HG02759 (cell line): Measurements from ENCODE around the gene ZAP70.
A peak's percentile ranks its signal among the peaks of the same experiment; 100 is the strongest.
"Not testable (repeated sequence)": the region's sequence is repeated elsewhere in the genome, so short reads cannot be mapped to it uniquely, and the experiment has no call there.

ENCODE experiments used
- ATAC-seq: cut with Tn5 transposase; IDR thresholded peaks from one replicate; pipeline ENCODE4 v1.9.1; 2021; ENCODE audit warnings: mild to moderate bottlenecking, moderate library complexity; ENCODE audit not compliant: unreplicated experiment

ZAP70 gene

DNA sequence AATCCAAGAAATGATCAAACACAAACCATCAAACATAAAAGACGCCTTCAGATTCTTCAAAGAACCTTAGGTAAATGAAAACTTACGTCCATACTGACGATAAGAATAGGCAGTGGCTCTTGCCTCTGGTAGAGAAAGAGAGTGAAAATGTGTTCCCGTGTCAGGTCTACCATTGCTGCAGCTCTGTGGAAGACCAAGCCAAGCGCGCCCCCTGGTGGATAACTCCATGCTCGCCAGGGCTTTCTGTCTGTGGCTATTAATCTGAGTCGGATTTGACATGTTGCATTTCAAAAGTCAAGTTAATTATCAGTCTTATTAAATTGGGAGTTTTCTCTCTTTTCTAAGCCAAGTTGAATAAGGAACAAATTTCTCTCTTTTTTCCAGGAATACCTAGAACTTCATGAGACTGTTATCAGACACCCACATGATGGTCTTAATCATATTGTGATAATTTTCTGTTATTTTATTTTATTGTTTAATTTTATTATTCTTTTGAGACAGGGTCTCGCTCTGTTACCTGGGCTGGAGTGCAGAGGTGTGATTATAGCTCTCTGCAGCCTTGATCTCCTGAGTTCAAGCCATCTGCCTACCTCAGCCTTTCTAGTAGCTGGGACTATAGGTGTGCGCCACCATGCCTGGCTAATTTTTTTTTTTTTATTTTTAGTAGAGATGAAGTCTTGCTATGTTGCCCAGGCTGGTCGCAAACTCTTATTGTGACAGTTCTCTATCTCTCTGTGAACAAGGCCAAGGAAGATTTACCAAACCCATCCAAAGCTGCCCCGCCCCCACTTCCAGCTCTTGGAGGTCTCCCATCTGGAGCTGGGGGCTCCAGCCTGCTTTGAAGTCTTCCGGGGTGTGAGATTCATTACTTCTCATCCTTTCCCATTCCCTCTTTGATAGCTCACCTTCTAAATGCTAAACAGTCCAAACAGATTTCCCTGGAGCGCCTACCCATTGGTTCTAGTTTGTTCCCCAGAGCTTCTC, 15.8 kb upstream of the ZAP70 start:
- peak; percentile 76 for ATAC-seq

DNA sequence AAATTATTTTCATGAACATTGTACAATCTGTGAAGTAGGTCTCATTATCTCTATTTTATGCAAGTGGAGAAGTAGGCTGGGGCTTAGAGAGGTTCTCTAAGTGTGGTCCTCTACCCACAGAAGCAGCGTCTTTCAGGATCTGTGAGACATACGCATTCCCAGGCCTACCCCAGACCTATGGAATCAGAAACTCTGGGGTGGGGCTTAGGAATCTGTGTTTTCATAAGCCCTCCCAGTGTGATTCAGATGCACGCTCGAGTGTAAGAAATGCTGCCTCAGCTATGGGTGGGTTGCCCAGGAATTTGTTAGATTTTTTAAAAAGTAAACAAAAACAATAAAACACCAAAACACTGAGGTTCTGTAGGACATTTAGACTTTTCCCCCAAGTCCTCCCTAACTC, 14.8 kb upstream of the ZAP70 start:
- no peak for ATAC-seq

DNA sequence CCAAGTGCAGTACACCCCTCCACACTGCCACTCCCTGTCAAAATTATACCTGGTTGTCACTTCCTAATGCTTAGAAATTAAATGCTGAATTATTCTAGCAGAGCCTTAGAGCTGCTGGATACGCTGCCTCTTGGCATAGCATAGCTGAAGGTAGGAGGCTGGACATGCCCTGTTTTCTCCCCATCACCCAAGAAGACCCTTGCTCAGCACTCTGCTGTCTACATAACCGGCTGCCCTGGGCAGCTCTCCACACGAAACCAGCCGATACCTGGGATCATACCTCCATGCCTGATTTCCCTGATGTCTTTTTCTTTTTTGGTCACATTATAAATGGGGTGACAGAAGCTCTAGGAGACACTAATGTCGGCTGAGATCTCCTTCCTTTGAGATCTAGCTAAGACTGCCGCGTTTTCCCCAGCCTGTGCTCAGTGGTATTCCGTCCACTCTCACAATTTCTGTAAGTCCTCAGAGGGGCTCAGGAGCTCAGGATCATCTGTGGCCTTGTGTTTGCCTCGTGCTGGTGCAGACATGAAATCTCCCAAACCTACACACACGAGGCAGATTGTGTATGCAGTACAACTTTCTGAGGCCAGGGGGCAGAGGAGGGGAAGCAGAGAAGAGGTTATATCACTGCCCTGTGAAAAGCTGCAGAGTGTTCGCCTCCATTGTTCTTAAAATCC, 13.5 kb upstream of the ZAP70 start:
- no peak for ATAC-seq

DNA sequence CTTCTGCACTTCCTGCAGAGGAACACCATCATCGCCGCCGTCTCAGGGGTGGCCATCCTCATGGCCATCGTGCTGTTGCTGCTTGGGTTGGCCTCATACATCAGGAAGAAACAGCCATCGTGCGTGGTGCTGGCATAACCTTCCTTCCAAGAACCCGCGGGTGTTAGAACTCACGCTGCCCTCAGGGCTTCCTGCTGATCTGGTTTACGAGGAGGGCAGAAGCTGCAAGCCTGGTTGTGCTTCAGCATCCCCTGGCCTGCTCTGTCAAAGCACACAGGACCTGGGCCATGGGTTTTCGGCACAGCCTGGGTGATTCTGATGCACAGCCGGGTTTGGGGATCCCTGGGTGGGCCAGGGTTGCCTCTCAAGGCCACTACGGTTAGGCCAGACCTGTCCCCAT, 12.2 kb upstream of the ZAP70 start:
- no peak for ATAC-seq

DNA sequence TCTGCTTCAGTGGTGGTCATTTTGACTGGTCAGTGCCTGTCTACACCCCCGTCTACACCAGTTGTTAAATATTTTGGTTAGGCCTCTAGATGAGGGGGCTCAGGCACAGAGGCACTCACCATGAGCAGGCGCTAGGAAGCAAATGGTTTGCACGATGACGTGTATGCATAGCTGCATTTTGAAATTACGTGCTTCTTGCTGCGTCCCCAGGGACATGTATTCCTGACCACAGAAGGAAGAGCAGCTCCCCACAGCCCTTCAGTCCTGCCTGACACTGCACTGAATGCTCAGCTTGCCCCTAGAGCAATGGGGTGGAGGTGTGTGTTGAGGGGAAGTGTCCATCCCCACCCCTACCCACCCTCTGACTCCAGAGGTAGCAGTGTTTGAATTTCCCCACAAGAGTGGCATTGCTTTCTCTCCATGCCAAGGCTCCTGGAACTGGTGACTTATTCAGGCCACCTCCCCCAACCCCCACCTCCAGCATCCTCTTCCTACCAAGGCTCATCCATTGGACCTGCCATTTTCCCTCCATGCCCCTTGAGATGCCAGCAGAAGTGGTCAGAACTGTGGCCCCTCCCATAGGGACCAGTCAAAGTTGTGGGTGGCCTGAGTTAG, 11.4 kb upstream of the ZAP70 start:
- ATAC-seq, result no peak

DNA sequence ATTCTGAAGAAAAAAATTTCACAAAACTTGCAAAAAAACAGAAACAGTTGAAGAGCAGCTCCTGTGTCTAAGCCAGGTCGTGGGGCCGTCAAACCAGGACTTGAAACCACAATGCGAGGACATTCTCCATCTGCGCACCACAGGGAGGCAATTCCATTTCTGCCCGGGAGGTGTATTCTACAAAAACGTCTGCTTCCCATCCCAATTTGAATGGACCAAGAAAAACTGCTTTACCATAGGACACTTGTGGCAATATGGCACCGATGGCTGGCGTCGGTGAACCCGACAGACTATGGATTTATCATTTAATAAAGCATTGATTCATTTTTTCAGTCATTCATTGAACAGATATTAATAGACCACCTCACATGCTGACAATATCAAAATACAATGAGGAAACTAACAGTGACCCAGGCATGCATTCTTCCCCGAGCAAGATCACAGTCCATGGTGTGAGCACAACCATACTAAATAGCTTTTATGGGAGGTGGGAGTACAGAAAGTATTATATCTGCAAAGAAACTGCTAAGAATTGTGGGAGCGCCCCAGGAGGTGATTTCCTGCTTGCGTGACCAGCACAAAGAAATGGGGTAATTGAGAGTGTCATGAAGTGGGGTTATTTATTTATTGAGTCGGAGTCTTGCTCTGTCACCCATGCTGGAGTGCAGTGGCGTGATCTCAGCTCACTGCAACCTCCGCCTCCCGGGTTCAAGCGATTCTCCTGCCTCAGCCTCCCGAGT, 10.5 kb upstream of the ZAP70 start:
- no peak for ATAC-seq

DNA sequence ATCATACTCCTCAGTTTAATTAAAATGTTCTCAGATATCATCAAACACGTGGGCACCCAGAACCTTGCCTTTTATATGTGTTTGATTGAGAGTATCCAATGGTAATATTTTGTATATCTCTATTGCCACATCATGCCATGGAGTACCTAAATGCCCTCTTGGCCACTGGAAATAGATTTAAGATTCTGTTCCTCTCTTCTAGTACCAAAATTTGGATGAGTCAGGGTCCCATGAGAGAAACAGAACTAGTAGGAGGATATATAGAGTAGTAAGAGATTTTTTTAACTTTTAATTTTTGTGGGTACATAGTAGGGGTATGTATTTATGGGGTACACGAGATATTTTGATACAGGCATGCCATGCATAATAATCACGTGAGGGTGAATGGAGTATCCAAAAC, 9.6 kb upstream of the ZAP70 start:
- ATAC-seq, result no peak

DNA sequence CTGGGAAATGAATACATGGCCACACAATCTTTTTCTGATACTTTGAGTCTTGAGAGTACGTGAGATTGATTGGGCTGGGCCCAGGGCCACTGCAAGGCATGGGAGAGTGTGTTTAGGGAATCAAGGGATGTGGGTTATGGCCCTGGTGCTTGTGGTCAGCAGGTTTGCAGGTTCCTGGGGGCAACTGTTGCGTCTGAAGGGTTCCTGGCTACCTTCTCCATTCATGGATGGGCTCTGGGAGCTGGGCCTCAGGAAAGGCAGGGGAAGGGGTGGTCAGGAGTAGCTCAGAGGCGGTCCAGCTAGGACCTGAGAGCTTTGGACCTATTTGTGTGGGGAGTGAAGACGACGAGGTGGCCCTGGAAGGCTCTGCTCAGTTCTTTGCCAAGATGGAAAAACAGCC, 8.4 kb upstream of the ZAP70 start:
- ATAC-seq, result no peak

DNA sequence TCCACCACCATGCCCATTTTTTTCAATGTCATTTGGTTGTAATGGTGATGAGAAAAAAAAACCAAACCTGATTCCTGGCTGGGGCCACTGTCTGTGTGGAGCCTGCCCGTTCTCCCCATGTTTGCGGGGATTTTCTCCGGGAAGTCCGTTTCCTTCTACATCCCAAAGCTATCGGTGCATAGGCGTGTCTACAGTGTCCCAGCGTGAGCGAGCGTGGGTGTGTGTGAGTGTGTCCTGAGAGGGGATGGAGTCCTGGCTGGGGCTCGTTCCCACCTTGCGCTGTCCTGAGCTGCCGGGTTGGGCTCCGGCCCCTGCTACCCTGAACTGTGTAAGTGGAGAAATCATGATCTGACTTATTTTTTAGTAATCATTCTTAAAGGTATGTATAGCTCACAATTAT, 7.3 kb upstream of the ZAP70 start:
- no peak for ATAC-seq

DNA sequence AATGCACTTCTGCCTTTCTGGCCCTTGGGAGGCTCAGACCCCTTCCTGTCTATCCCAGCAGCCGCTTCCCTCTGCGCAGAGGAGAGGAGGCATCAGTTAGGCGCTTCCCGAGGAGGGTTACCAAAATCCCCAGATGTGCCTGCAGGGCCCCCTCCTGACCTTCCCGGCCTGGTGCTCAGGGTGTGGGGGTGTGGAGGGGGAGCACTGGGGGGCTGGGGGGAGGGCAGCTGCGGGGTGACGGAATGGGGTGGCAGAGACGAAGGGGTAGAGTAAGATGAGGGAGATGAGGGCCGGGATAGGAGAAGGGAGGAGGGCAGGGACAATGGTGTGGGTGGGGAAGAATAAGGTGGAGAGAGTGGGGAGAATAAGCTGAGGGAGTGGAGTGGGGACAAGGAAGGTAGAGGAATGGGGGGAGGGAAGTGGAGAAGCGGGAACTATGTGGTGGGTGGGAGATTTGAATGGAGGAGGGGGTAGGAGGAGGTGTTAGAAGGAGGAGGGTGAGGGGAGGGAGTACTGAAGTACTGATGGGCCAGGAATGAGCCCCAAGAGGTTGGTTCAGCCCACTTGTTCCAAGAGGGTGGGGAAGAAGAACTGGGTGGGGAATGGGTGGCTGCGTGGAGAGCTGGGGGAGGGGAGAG, 6.5 kb upstream of the ZAP70 start:
- ATAC-seq, result no peak

DNA sequence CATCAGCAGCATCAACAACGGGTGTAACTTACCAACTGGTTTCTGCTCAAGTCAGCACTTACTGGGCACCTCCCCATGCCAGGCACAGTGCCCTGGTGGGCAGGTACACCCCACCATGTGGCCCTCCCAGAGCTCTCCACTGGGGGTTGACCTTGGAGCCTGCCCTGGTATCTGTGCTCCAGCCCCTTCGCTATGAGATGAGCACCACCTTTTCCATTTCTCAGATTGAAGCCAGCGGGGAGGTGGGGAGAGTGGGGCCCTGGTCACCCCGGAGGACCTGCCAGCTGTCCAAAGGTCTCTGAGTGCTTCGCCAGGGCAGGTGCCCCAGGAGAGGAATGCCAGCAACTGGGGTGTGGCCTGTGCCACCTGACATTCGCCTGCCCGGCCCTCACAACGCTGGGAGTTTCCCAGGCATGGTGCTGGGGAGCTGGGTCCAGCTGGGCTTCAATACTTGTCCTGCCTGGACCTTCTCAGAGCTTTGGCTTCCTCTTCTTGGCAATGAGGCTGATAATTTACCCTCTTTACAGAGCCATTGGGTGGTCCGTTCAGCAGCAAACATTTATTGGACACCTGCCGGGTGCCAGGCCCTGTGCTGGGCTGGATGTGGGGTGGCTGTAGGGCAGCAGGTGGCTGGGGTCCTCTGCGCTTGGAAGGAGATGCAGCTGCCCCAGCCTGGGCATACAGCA, 5.9 kb upstream of the ZAP70 start:
- no peak for ATAC-seq

DNA sequence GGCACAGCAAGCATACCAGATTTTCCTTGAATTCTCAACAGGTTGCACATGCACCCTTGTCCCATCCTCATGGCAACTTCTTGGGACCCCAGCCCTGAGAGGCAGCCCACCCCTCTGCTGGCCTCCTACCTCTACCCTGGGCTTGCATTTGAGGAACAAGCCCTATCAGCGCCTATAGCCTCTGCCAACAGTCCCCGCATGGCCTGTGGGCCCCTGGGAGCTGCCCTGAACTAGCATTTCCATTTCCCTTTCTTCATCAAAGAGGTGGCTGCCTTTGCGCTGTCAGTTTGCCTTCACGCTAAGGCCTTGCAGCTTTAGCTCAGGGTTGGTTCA, 5.4 kb upstream of the ZAP70 start:
- ATAC-seq, result no peak

DNA sequence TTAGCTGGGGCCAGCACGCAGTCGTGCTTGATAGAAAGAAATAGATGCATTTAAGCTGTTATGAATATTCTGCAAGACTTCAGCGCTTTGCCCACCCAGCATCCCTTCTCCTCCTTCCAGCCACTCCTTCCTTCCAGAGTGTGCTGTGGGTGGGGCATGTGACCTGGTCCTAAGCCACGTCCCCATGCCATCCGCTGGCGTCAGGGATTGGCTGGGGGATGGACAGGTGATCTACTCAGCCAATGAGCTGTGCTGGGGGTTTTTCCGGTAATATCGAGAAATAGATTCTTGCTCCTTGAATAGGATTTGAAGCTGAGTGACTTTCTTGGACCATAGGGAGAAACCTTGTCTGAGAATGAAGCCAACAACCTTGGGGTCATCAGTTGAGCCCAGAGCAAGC, 4.8 kb upstream of the ZAP70 start:
- no peak for ATAC-seq

DNA sequence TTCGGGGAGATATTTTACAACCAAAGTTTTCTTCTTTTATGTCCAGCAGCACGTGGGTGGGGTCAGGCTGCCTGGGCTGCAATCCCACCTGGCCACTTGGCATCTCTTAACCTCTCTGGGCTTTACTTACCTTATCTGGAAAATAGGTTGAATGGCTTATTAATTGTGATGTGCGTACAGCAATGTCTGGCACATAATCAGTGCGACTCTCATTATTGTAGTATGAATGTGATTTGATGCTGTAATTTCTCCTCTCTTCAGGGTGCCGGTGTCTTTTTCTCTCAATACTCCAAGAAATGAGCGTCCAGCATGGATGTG, 2.0 kb upstream of the ZAP70 start:
- no peak for ATAC-seq

DNA sequence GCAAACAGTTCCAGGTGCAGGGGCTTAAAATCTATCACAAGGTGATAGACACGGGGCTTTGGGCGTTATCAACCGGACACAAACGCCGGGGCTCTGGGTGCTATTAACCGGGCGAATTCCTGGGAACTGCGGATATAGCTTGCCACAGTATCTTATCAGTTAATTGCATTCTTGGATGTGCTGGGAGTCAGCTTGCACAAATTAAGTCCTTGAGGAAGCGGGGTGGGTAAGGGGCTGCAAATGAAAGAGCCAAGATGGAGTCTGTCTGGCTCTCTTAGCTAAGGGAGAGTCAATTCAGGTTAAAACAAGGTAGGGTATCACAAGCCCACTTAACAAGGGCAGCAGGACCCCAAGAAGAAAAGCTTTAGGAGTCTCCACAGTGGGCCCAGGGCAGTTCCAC, 1.2 kb upstream of the ZAP70 start:
- not testable (repeated sequence) for ATAC-seq

DNA sequence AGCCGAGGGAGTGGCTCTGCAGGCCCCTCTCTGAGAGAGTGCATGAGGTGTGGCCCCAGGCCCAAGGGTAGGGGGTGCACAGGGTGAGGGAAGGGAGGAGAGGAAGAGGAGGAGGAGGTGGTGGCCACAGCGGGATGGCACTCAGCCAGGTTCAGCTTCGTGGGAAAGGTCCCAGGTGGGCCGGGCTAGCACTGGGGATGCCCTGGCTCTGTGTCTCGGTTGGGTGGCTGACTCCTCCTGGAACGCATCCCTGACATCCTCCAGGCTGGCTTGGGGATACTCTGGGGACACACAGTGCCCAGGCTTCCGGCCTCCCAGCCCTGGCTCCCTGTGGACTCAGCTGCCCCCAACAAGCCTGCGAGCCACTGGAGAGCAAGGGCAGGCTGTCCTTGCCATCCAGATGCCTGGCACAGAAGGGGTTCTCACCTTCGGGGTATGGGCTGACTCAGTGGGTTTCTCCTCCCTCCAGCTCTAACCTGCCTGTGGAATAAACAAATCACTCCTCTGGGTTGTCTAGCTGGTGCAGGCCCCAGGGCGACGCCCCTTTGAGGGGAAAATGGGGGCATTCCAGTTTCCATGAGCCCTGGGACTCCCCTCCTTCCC, 582 bp upstream of the ZAP70 start:
- no peak for ATAC-seq

DNA sequence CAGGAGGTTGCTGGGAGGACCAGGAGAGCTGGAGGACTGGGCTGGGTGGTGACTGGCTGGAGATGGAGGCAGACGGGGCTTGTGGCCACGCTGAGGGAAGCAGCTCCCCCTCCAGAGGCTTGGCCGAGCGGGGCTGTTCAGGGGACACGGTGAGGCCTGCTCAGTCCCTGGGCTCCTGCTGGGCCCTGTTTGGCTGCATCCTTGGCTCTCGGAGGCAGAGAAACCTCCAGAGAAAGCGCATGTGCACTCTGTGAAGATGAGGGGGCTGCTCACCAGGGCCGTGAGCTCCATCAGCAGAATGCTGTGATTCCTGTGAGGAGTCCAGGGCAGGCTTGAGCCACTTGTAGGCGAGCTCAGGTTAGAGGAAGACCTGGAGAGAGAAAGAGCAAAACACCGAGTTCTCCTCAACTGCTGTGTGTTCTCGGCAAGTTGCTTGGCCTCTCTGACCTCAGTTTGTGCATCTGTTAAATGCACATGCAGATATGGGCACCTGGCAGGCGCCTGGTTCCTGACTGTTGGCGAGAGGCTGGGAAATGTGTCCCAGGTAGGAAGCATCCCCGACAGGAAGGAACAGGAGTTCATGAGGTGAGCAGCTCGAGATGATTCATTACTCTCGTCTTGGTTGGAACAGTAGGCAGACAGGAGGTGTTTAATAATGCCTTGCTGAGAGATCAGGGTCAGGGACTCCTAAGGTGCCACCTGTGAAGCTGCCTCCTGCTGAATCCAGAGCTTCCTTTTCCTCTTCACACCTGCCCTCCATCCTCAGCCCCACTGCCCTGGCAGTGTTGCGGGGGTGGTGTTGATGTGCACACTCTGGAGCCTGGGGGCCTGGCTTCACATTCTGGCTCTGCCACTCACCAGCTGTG, 941 bp downstream of the ZAP70 start:
- ATAC-seq, result no peak

DNA sequence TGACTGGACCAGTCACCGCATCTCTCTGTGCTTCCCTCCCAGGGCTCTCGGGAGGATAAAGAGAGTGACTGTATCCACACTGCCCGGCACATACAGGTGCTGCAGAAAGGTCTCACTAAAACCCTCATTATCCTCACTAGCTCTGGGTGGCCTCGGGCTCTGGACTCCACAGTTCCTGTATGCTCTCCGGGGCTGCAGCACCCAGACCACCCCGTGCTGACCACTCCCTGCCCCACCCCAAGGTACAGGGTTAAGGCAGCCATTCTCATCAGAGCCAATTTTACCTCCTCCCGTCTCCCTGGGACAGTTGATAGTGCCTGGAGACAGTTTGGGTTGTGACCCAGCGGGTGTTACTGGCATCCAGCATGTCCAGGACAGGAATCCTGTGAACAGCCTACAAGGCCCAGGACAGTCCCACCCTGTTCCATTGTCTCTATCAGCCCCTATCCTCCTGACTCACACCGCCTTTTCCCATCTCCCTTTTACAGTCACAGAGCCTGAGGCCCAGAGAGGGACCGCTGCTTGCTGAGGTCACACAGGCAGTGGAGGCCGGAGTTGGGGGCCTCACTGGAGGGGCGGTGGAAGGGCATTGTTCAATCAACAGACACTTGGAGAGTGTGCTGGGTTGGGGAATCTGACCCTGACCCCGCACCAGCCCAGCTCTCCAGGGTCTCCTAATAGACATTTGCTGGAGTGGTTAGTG, 1.7 kb downstream of the ZAP70 start:
- no peak for ATAC-seq
